Panc1 (cell line): ENCODE results near the gene GNG3. TPM values are rescaled to one million over a fixed set of nuclear protein-coding genes. Genes with fewer than 3 reads are reported as not detected.

ENCODE experiments used
- ATAC-seq: fragments of 200-7000 bp; cut with Tn5 transposase; 2 replicates; pipeline ENCODE4 v1.9.1; 2020; ENCODE audit warnings: mild to moderate bottlenecking, moderate library complexity
- BruUV-seq: library from RNA; stranded (reverse); fragments of 400-500 nt; replicated peaks from 2 replicates; lab custom pipeline; 2021; lab: Mats Ljungman, UMichigan
- CTCF ChIA-PET: fragments of 300-600 bp; sonication (Branson Sonifier 250); formaldehyde crosslinking; loops from one replicate; lab custom pipeline; 2022; ENCODE audit warnings: antibody characterized with exemption; lab: Charles Lee
- POLR2A ChIA-PET: fragments of 300-600 bp; sonication (Branson Sonifier 250); formaldehyde crosslinking; loops from one replicate; lab custom pipeline; 2022; ENCODE audit warnings: antibody characterized with exemption; lab: Charles Lee
- DNase-seq: peaks from one replicate; pipeline ENCODE4 v3.0.0-alpha.2; 2010; ENCODE audit warnings: low read depth, low spot score
- H3K27ac ChIP-seq: 2 replicates; pipeline ENCODE4 v1.5.1; 2011; ENCODE audit warnings: mild to moderate bottlenecking, low read length, inconsistent platforms
- H3K27me3 ChIP-seq: fragments of 200-500 bp; sonication (Bioruptor generic); 2 replicates; pipeline ENCODE4 v1.6.0; 2014; ENCODE audit warnings: low read length, inconsistent platforms; ENCODE audit not compliant: control insufficient read depth, insufficient read depth
- H3K36me3 ChIP-seq: fragments of 200-500 bp; sonication (Bioruptor generic); 2 replicates; pipeline ENCODE4 v1.5.1; 2014; ENCODE audit warnings: inconsistent platforms, mild to moderate bottlenecking, low read length, moderate library complexity; ENCODE audit not compliant: control insufficient read depth, insufficient read depth
- H3K4me1 ChIP-seq: 2 replicates; pipeline ENCODE4 v1.5.1; 2011; ENCODE audit warnings: inconsistent platforms, mild to moderate bottlenecking, low read length, moderate library complexity; ENCODE audit not compliant: control insufficient read depth, insufficient read depth
- H3K4me3 ChIP-seq, 2 experiments: 2 replicates each; pipeline ENCODE4 v1.5.1; 2011 to 2012; ENCODE audit warnings: low read depth in 2 of 2, low read length in 2 of 2, mild to moderate bottlenecking in 2 of 2, inconsistent platforms in 1 of 2, moderate library complexity in 1 of 2
- H3K9me3 ChIP-seq: fragments of 200-500 bp; sonication (Bioruptor generic); 2 replicates; pipeline ENCODE4 v1.5.1; 2014; ENCODE audit warnings: low read depth, mild to moderate bottlenecking, inconsistent platforms, low read length, moderate library complexity; ENCODE audit not compliant: control insufficient read depth, insufficient read depth
- CTCF ChIP-seq: fragments of 450-650 bp; IDR thresholded peaks from 2 replicates; pipeline ENCODE4 v1.5.1; 2017; ENCODE audit warnings: mild to moderate bottlenecking
- POLR2AphosphoS5 ChIP-seq: IDR thresholded peaks from 2 replicates; pipeline ENCODE4 v1.6.1; 2012; ENCODE audit warnings: mild to moderate bottlenecking, low read depth, low read length, moderate library complexity
- REST ChIP-seq, 2 experiments: IDR thresholded peaks; 2 replicates each; pipeline ENCODE4 v1.6.1; 2011 to 2012; ENCODE audit warnings: low read depth in 2 of 2, control low read depth in 1 of 2, low read length in 1 of 2, mild to moderate bottlenecking in 1 of 2, moderate library complexity in 1 of 2; ENCODE audit not compliant: insufficient read depth in 1 of 2
- SIN3A ChIP-seq: IDR thresholded peaks from 2 replicates; pipeline ENCODE4 v1.6.1; 2012; ENCODE audit warnings: low read depth, mild to moderate bottlenecking, low read length, moderate library complexity, borderline replicate concordance; ENCODE audit not compliant: insufficient read depth
- TCF7L2 ChIP-seq: IDR thresholded peaks from 2 replicates; pipeline ENCODE4 v1.6.1; 2011; ENCODE audit warnings: mild to moderate bottlenecking, low read depth, low read length, inconsistent platforms
- in situ Hi-C: cut with HindIII; loops from 2 replicates; pipeline ENCODE4 v1.10.0; 2016; ENCODE audit warnings: low sequenced_read_pairs, low pct_unique_long_range_greater_than_20kb
- intact Hi-C: fragments of 100-400 bp; cut with micrococcal nuclease; formaldehyde crosslinking; loops from one replicate; pipeline ENCODE4 v1.10.0; 2022; ENCODE audit not compliant: unreplicated experiment
- total RNA-seq: library from RNA; stranded (reverse); gene quantifications from one replicate; pipeline ENCODE4 v1.2.1, GENCODE V29; 2021; ENCODE audit not compliant: unreplicated experiment

GNG3 gene
- total RNA-seq, 1 experiment from 2014 or later: not detected

DNA sequence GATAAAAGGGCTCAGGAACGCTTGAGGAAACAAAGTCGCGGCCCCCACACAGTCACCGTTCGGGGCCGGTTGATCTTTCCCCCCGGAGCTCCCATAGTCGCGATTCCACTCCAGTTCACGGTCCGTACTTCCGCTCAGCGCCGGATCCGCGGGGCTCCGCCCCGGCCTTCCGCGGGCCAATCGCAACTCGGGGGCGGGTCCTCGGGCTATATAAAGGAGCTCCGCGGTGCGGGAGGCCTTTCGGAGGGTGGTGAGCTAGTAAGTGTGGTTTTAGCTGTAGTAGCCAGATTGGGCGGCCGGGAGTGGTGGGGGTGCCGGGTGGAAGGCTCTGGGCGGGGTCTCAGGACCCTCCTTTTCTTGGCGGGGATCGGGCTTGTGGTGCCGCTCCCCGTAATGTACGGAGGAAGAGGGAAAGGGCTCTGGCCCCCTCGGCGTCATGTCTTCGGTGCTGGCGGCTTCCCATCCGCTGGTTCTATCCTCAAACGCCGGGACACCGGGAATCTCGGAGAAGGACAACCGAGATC, 42.3 kb upstream of the GNG3 start, which contains the start of the genes C11orf98 and CSKMT:
C11orf98 (minus strand) TSS at position 136 of the 524 bp plus-strand sequence; CDS start at position 95, 41 bp downstream.
CSKMT (plus strand) TSS at position 238 of the 524 bp plus-strand sequence. CDS start 568 bp downstream, outside the sequence.
- peaks cover 9% of the 10 kb centered on the region for H3K36me3 ChIP-seq
- intact Hi-C loops (no loop called here), in situ Hi-C loops (no loop called here)
- POLR2A ChIA-PET: interaction anchor here (0.5 to 1.7 kb wide), 17 partner anchors 9 to 850 kb away, joined by 3 to 10 read pairs (median 3); partner anchors contain the start of genes GANAB, HNRNPUL2, INTS5 and TTC9C
- CTCF ChIA-PET: interaction anchor here (0.6 to 0.9 kb wide), 2 partner anchors 53 to 55 kb away, joined by 3 to 6 read pairs; no protein-coding TSS in a partner anchor
- no peaks in the 10 kb centered on the region for H3K9me3 ChIP-seq
- peak; percentile 90 for ATAC-seq
- no TSS peak for BruUV-seq
- TF ChIP-seq SIN3A (peak; percentile 93; the same call in 1 of the 2 replicates), TCF7L2 (peak; percentile 67; the same call in 1 of the 2 replicates), POLR2AphosphoS5 (peak; percentile 100), REST (IDR thresholded peaks at IDR 0.05; ENCODE audit: insufficient read depth in 1 of 2, low read depth in 2 of 2, low read length in 1 of 2) (no peak), CTCF (no peak)
- peak within 1 kb of the TSS; percentile 99 for H3K27ac ChIP-seq
- peak within 1 kb of the TSS; percentile 94 to 96 for H3K4me3 ChIP-seq
- no peaks in the 10 kb centered on the region for H3K27me3 ChIP-seq
- H3K4me1 ChIP-seq: peaks cover 22% of the 10 kb centered on the region
- DNase-seq: peak; percentile 59

DNA sequence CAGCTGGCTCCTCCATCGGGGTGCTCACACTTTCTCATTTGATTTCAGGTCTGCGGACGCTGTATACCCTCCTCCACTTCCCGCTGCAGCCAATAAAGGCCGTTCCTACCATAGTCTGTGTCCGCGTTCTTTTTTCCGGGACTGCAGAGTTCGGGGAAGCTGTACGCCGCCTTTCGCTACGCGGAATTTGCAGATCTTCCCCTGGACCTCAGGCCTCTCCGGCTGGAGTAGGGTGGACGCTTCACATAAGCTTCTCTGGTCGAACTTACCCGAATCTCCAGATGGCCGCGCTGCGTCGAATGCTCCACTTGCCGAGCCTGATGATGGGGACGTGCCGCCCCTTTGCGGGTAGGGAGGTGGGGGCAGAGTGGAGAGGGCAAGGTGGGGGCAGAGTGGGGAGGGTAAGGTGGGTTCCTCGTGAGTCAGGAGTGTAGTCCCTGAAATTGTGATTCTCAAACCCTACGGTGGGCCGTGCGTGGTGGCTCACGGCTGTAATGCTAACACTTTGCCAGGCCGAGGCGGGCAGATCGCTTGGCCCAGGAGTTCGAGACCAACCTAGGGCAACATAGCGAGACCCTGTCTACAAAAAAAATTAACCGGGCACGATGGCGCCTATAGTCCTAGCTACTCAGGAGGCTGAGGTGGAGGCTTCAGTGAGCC, 41.7 kb upstream of the GNG3 start:
- no peak for TF ChIP-seq TCF7L2
- BruUV-seq: TSS peak; percentile 97
- CTCF ChIA-PET: no interaction called here
- no peaks in the 10 kb centered on the region for H3K27me3 ChIP-seq
- ATAC-seq: peak; percentile 7; the same call in 1 of the 2 replicates
- intact Hi-C loops (no loop called here), in situ Hi-C loops (no loop called here)
- H3K4me1 ChIP-seq: peaks cover 25% of the 10 kb centered on the region
- no peaks in the 10 kb centered on the region for H3K9me3 ChIP-seq
- no peak for DNase-seq
- H3K27ac ChIP-seq: peak overlapping the region; percentile 99
- POLR2A ChIA-PET: interaction anchor here (0.6 to 2.1 kb wide), 13 partner anchors 8 to 850 kb away, joined by 3 to 10 read pairs (median 4); partner anchors contain the start of genes GANAB, HNRNPUL2, INTS5 and TTC9C
- H3K36me3 ChIP-seq: peaks cover 9% of the 10 kb centered on the region
- peak overlapping the region; percentile 94 to 96 for H3K4me3 ChIP-seq
